ENCODE measurements around the gene ME3. TPM values are rescaled to one million over a fixed set of nuclear protein-coding genes. Genes with fewer than 3 reads are reported as not detected.

The ME3 gene
- total RNA-seq, 5 donors from 2014 or later (not counting 1 experiment from before 2014, with no cell fraction given) = 2.2 to 5.0 (median 4.3) TPM

DNA sequence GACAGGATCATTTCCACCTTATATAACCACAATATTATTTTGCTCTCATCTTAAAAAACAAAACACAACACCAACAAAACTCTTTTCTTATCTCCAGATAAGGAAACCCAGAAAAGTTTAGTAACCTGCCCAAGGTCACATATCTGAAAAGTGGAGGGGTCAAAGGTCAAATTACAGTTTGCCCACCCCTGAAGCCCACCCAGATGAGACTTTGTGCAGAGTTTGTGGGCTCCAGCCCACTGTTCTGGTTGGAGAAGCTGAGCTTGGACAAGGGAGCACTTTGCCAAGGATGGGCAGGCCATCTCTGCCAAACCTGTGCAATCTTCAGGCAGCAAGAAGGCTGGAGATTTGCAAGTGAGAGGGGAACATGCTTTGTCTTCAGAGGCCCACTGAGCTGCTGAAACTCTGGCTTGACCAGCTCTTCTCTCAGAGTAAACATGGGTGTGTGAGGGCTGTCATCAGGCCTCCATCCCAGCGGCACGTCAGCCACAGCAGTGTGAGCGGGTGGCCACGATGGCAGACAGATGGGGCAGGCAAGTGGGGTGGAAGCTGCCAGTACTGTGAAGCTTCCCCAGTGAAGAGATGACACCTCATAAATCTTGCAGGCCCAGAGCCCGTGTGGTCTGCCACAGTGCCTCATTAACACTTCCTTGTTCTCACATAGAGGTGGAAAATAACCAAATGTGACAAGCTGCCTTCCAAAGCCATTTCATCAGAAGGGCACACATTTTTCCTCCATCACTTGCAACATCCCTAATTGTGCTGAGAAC is 186.0 kb downstream of the ME3 start:
- H3K4me1 ChIP-seq (ENCODE audit: control insufficient read depth in 1 of 2, extremely low read depth in 1 of 2, insufficient read depth in 2 of 2, low read length in 2 of 2) = peaks cover 0 to 22% of the 10 kb centered on the region in 2 experiments
- Mint-ChIP-seq H3K4me3 (no peak overlapping the region), H3K36me3 (no peaks in the 10 kb centered on the region), H3K9me3 (no peaks in the 10 kb centered on the region), H3K27me3 (no peaks in the 10 kb centered on the region), H3K27ac (no peak overlapping the region), H3K4me1 (peaks cover 0 to 5% (median 0%) of the 10 kb centered on the region in 3 donors)
- DNase-seq = peak in 29 of 35 experiments; percentile 4 to 63 (median 30)
- no peak overlapping the region for H3K27ac ChIP-seq (ENCODE audit: low read length)
- H3K36me3 ChIP-seq (ENCODE audit: control insufficient read depth in 2 of 2, extremely low read depth in 1 of 2, insufficient read depth in 1 of 2, low read length in 1 of 2) = no peaks in the 10 kb centered on the region
- no CpG with 5 or more reads among the region's 5 CpGs for WGBS (ENCODE audit: insufficient coverage)
- H3K4me3 ChIP-seq (ENCODE audit: control insufficient read depth in 1 of 2, extremely low read depth in 1 of 2, low read length in 1 of 2) = no peak overlapping the region
- no peaks in the 10 kb centered on the region for H3K9me3 ChIP-seq
- no peaks in the 10 kb centered on the region for H3K27me3 ChIP-seq (replicated peaks in 1 of 2; ENCODE audit: control insufficient read depth in 2 of 2, extremely low read depth in 1 of 2, insufficient read depth in 2 of 2, low read length in 1 of 2)
- POLR2A ChIA-PET = interaction anchor here in 1 of 2 donors (0.6 kb wide), 1 partner anchor 90 kb away, joined by 4 read pairs; no protein-coding TSS in a partner anchor
- peak; percentile 17 to 69 (median 54) for ATAC-seq (replicated peaks in 1 of 4)
- CTCF ChIA-PET = no interaction called here

DNA sequence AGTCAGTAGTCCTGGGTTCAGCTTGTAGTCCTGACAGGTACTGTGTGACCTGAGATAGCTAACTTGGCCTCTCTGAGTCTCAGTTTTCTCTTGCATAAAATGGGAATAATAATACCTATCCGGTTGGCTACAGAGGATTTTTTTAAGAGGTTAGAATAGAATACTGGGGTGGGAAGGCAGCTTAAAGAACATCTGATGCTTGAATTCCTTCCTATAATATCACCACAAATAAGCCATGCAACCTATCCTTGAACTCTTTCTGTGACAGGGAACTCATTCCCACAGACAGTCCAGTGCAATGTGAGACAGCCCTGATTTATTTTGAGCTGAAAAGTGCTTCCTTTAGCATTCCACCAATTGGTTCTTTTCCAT is 187.6 kb downstream of the ME3 start:
- CTCF ChIA-PET = no interaction called here

DNA sequence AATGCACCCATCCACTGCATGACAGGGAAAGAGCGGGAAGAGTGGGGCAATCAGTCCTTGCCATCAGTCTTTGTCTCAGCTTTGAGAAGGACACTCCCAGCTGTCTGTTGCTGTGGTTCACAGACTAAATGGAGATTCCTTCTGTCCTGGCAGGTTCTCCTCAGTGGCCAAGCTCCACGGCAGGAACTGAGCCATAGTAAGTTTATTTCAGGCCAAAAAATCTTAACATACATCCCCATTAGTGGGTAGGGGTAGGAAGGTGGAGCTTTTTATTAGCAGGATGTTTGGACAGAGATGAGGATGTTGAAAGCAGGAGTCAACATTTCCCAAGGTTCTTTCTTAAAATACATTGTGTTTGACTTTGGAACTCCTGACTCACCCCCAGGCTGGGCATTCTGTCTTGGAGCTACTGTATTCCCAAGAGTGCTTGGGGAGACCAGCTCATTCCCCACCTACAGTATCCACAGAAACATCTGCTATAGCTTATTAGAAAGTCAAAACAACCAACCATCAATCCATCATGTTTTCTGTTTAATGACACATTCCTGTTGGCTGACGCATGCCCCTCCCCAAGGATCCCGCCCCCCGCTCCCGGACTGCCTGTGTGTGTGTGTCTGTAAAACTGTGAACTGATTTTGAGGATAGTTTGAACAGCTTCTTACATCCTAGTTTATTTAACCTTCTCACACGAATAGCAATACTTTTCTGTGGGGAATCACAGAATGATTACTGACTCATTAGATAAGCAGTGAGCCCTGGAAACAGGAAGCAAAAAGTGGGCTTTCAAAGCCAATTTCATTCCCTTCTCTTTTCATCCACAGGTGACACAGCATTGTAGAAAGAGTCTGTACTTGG is 188.2 kb downstream of the ME3 start:
- Histone ChIP-seq H3K9me3 (no peaks in the 10 kb centered on the region), H3K4me3 (ENCODE audit: control insufficient read depth in 1 of 2, extremely low read depth in 1 of 2, low read length in 1 of 2) (no peak overlapping the region), H3K27me3 (replicated peaks in 1 of 2; ENCODE audit: control insufficient read depth in 2 of 2, extremely low read depth in 1 of 2, insufficient read depth in 2 of 2, low read length in 1 of 2) (no peaks in the 10 kb centered on the region), H3K36me3 (ENCODE audit: control insufficient read depth in 2 of 2, extremely low read depth in 1 of 2, insufficient read depth in 1 of 2, low read length in 1 of 2) (no peaks in the 10 kb centered on the region), H3K4me1 (ENCODE audit: control insufficient read depth in 1 of 2, extremely low read depth in 1 of 2, insufficient read depth in 2 of 2, low read length in 2 of 2) (peaks cover 0 to 22% of the 10 kb centered on the region in 2 experiments), H3K27ac (ENCODE audit: low read length) (no peak overlapping the region)
- CTCF ChIA-PET = no interaction called here
- POLR2A ChIA-PET = no interaction called here
- H3K27me3 Mint-ChIP-seq = no peaks in the 10 kb centered on the region
- H3K36me3 Mint-ChIP-seq = no peaks in the 10 kb centered on the region
- DNase-seq (no peak), ATAC-seq (replicated peaks in 1 of 4) (no peak)
- no peaks in the 10 kb centered on the region for H3K9me3 Mint-ChIP-seq
- no peak overlapping the region for H3K4me3 Mint-ChIP-seq
- H3K4me1 Mint-ChIP-seq = peaks cover 0 to 5% (median 0%) of the 10 kb centered on the region in 3 donors
- H3K27ac Mint-ChIP-seq = no peak overlapping the region
- WGBS (ENCODE audit: insufficient coverage) = 100% methylated on average over 1 of the region's 7 CpGs

More for the DNA sequence above, 187.6 kb downstream of the ME3 start:
- DNase-seq (no peak), ATAC-seq (replicated peaks in 1 of 4) (no peak)
- H3K9me3 Mint-ChIP-seq = no peaks in the 10 kb centered on the region
- H3K4me1 Mint-ChIP-seq = peaks cover 0 to 5% (median 0%) of the 10 kb centered on the region in 3 donors
- H3K36me3 Mint-ChIP-seq = no peaks in the 10 kb centered on the region
- no peak overlapping the region for H3K4me3 Mint-ChIP-seq
- Histone ChIP-seq H3K4me1 (ENCODE audit: control insufficient read depth in 1 of 2, extremely low read depth in 1 of 2, insufficient read depth in 2 of 2, low read length in 2 of 2) (peaks cover 0 to 22% of the 10 kb centered on the region in 2 experiments), H3K36me3 (ENCODE audit: control insufficient read depth in 2 of 2, extremely low read depth in 1 of 2, insufficient read depth in 1 of 2, low read length in 1 of 2) (no peaks in the 10 kb centered on the region), H3K27ac (ENCODE audit: low read length) (no peak overlapping the region), H3K9me3 (no peaks in the 10 kb centered on the region), H3K4me3 (ENCODE audit: control insufficient read depth in 1 of 2, extremely low read depth in 1 of 2, low read length in 1 of 2) (no peak overlapping the region), H3K27me3 (replicated peaks in 1 of 2; ENCODE audit: control insufficient read depth in 2 of 2, extremely low read depth in 1 of 2, insufficient read depth in 2 of 2, low read length in 1 of 2) (no peaks in the 10 kb centered on the region)
- POLR2A ChIA-PET = no interaction called here
- no peaks in the 10 kb centered on the region for H3K27me3 Mint-ChIP-seq
- no peak overlapping the region for H3K27ac Mint-ChIP-seq
- no CpG with 5 or more reads among the region's 1 CpG for WGBS (ENCODE audit: insufficient coverage)

- POLR2A ChIA-PET = no interaction called here
- no peaks in the 10 kb centered on the region for H3K27me3 ChIP-seq (replicated peaks in 1 of 2; ENCODE audit: control insufficient read depth in 2 of 2, extremely low read depth in 1 of 2, insufficient read depth in 2 of 2, low read length in 1 of 2)
- H3K27ac Mint-ChIP-seq = no peak overlapping the region
- CTCF ChIA-PET = interaction anchor here in 1 of 2 donors (0.6 kb wide), 1 partner anchor 199 kb away, joined by 3 read pairs; no protein-coding TSS in a partner anchor
- no peaks in the 10 kb centered on the region for H3K9me3 ChIP-seq
- no peak overlapping the region for H3K27ac ChIP-seq (ENCODE audit: low read length)
- H3K36me3 Mint-ChIP-seq = no peaks in the 10 kb centered on the region
- no peaks in the 10 kb centered on the region for H3K9me3 Mint-ChIP-seq
- ATAC-seq (replicated peaks in 1 of 4) (no peak), DNase-seq (no peak)
- no peak overlapping the region for H3K4me3 ChIP-seq (ENCODE audit: control insufficient read depth in 1 of 2, extremely low read depth in 1 of 2, low read length in 1 of 2)
- H3K4me1 ChIP-seq (ENCODE audit: control insufficient read depth in 1 of 2, extremely low read depth in 1 of 2, insufficient read depth in 2 of 2, low read length in 2 of 2) = peaks cover 0 to 22% of the 10 kb centered on the region in 2 experiments
- H3K4me1 Mint-ChIP-seq = peaks cover 0 to 5% (median 0%) of the 10 kb centered on the region in 3 donors
- no peaks in the 10 kb centered on the region for H3K36me3 ChIP-seq (ENCODE audit: control insufficient read depth in 2 of 2, extremely low read depth in 1 of 2, insufficient read depth in 1 of 2, low read length in 1 of 2)
- 88% methylated on average over 2 of the region's 3 CpGs for WGBS (ENCODE audit: insufficient coverage)
- no peaks in the 10 kb centered on the region for H3K27me3 Mint-ChIP-seq
- H3K4me3 Mint-ChIP-seq = no peak overlapping the region
Observed at GRCh38 chr11:86483610-86483939, 188.8 kb downstream of the ME3 start.

- H3K27me3 Mint-ChIP-seq = no peaks in the 10 kb centered on the region
- no peaks in the 10 kb centered on the region for H3K36me3 Mint-ChIP-seq
- ATAC-seq (replicated peaks in 1 of 4) (no peak), DNase-seq (no peak)
- WGBS (ENCODE audit: insufficient coverage) = 54% methylated on average over 2 of the region's 2 CpGs
- Histone ChIP-seq H3K36me3 (ENCODE audit: control insufficient read depth in 2 of 2, extremely low read depth in 1 of 2, insufficient read depth in 1 of 2, low read length in 1 of 2) (no peaks in the 10 kb centered on the region), H3K27me3 (replicated peaks in 1 of 2; ENCODE audit: control insufficient read depth in 2 of 2, extremely low read depth in 1 of 2, insufficient read depth in 2 of 2, low read length in 1 of 2) (no peaks in the 10 kb centered on the region), H3K9me3 (no peaks in the 10 kb centered on the region), H3K4me3 (ENCODE audit: control insufficient read depth in 1 of 2, extremely low read depth in 1 of 2, low read length in 1 of 2) (no peak overlapping the region), H3K27ac (ENCODE audit: low read length) (no peak overlapping the region), H3K4me1 (ENCODE audit: control insufficient read depth in 1 of 2, extremely low read depth in 1 of 2, insufficient read depth in 2 of 2, low read length in 2 of 2) (peaks cover 0 to 20% of the 10 kb centered on the region in 2 experiments)
- H3K9me3 Mint-ChIP-seq = no peaks in the 10 kb centered on the region
- H3K4me3 Mint-ChIP-seq = no peak overlapping the region
- CTCF ChIA-PET = no interaction called here
- H3K27ac Mint-ChIP-seq = no peak overlapping the region
- POLR2A ChIA-PET = no interaction called here
- H3K4me1 Mint-ChIP-seq = peaks cover 0 to 5% (median 0%) of the 10 kb centered on the region in 3 donors
Observed at GRCh38 chr11:86482692-86483091, 189.7 kb downstream of the ME3 start.

GRCh38 chr11:86481399-86481798 is 191.0 kb downstream of the ME3 start:
- Histone ChIP-seq H3K4me3 (ENCODE audit: control insufficient read depth in 1 of 2, extremely low read depth in 1 of 2, low read length in 1 of 2) (no peak overlapping the region), H3K4me1 (ENCODE audit: control insufficient read depth in 1 of 2, extremely low read depth in 1 of 2, insufficient read depth in 2 of 2, low read length in 2 of 2) (peaks cover 0 to 9% of the 10 kb centered on the region in 2 experiments), H3K27me3 (replicated peaks in 1 of 2; ENCODE audit: control insufficient read depth in 2 of 2, extremely low read depth in 1 of 2, insufficient read depth in 2 of 2, low read length in 1 of 2) (no peaks in the 10 kb centered on the region), H3K36me3 (ENCODE audit: control insufficient read depth in 2 of 2, extremely low read depth in 1 of 2, insufficient read depth in 1 of 2, low read length in 1 of 2) (no peaks in the 10 kb centered on the region), H3K9me3 (no peaks in the 10 kb centered on the region), H3K27ac (ENCODE audit: low read length) (no peak overlapping the region)
- H3K27ac Mint-ChIP-seq = no peak overlapping the region
- POLR2A ChIA-PET = no interaction called here
- no peaks in the 10 kb centered on the region for H3K9me3 Mint-ChIP-seq
- no peak for ATAC-seq (replicated peaks in 1 of 4)
- no peaks in the 10 kb centered on the region for H3K4me1 Mint-ChIP-seq
- H3K4me3 Mint-ChIP-seq = no peak overlapping the region
- no peaks in the 10 kb centered on the region for H3K27me3 Mint-ChIP-seq
- no CpG with 5 or more reads among the region's 1 CpG for WGBS (ENCODE audit: insufficient coverage)
- CTCF ChIA-PET = interaction anchor here in 1 of 2 donors (0.6 kb wide), 1 partner anchor 10 kb away, joined by 8 read pairs; no protein-coding TSS in a partner anchor
- H3K36me3 Mint-ChIP-seq = no peaks in the 10 kb centered on the region
- DNase-seq = no peak

Data from T-cell (primary cell).